GM23248 (cell line): Measurements from ENCODE around the gene AKR1B15. TPM values are rescaled to one million over a fixed set of nuclear protein-coding genes. Genes with fewer than 3 reads are reported as not detected.

Source experiments
- DNase-seq: peaks from one replicate; pipeline ENCODE4 v3.0.0-alpha.2; 2015
- H2AFZ ChIP-seq: fragments of 200-600 bp; sonication (generic); 2 replicates; pipeline ENCODE4 v1.6.1; 2016; ENCODE audit warnings: antibody characterized with exemption
- H3F3A ChIP-seq: fragments of 200-600 bp; sonication (generic); 2 replicates; pipeline ENCODE4 v1.6.1; 2016; ENCODE audit warnings: mild to moderate bottlenecking, antibody characterized with exemption, mixed run types; ENCODE audit not compliant: insufficient read depth
- H3K27ac ChIP-seq: fragments of 200-600 bp; sonication (generic); 2 replicates; pipeline ENCODE4 v1.5.1; 2016; ENCODE audit warnings: mild to moderate bottlenecking
- H3K27me3 ChIP-seq: fragments of 200-600 bp; sonication (generic); replicated peaks from 2 replicates; pipeline ENCODE4 v1.6.1; 2016; ENCODE audit warnings: mild to moderate bottlenecking; ENCODE audit not compliant: insufficient read depth
- H3K36me3 ChIP-seq: fragments of 200-600 bp; sonication (generic); 2 replicates; pipeline ENCODE4 v1.6.1; 2016; ENCODE audit warnings: low read depth, mild to moderate bottlenecking
- H3K4me1 ChIP-seq: fragments of 200-600 bp; sonication (generic); 2 replicates; pipeline ENCODE4 v1.6.1; 2016; ENCODE audit warnings: mild to moderate bottlenecking; ENCODE audit not compliant: insufficient read depth
- H3K4me2 ChIP-seq: fragments of 200-600 bp; sonication (generic); one replicate; pipeline ENCODE4 v1.6.1; 2016; ENCODE audit warnings: mild to moderate bottlenecking; ENCODE audit not compliant: unreplicated experiment
- H3K4me3 ChIP-seq: fragments of 200-600 bp; sonication (generic); 2 replicates; pipeline ENCODE4 v1.5.1; 2016; ENCODE audit warnings: mild to moderate bottlenecking
- H3K79me2 ChIP-seq: fragments of 200-600 bp; sonication (generic); 2 replicates; pipeline ENCODE4 v1.6.1; 2016; ENCODE audit warnings: mild to moderate bottlenecking; ENCODE audit not compliant: insufficient read depth
- H3K9ac ChIP-seq: fragments of 200-600 bp; sonication (generic); 2 replicates; pipeline ENCODE4 v1.6.1; 2016; ENCODE audit warnings: mild to moderate bottlenecking
- H3K9me2 ChIP-seq: fragments of 200-600 bp; sonication (generic); 2 replicates; pipeline ENCODE4 v1.6.1; 2016; ENCODE audit warnings: mixed run types, mild to moderate bottlenecking, moderate library complexity; ENCODE audit not compliant: insufficient read depth
- H3K9me3 ChIP-seq: fragments of 200-600 bp; sonication (generic); one replicate; pipeline ENCODE4 v1.6.1; 2017; ENCODE audit warnings: low read depth
- H4K20me1 ChIP-seq: fragments of 200-600 bp; sonication (generic); 2 replicates; pipeline ENCODE4 v1.6.0; 2016; ENCODE audit not compliant: insufficient read depth
- EZH2 ChIP-seq: fragments of 200-600 bp; sonication (generic); IDR thresholded peaks from 2 replicates; pipeline ENCODE4 v1.6.1; 2018; ENCODE audit warnings: antibody characterized with exemption, mild to moderate bottlenecking; ENCODE audit not compliant: insufficient read depth, poor library complexity, severe bottlenecking
- EZH2phosphoT487 ChIP-seq: fragments of 200-600 bp; sonication (generic); IDR thresholded peaks from 2 replicates; pipeline ENCODE4 v1.6.1; 2018; ENCODE audit warnings: antibody characterized with exemption, moderate library complexity, mild to moderate bottlenecking, low read depth; ENCODE audit not compliant: insufficient read depth
- WGBS, 2 experiments: methylation state at CpG; one replicate each; pipeline ENCODE4 v1.1.6; 2015 to 2017; ENCODE audit warnings: low lambda C conversion rate in 2 of 2, low coverage in 1 of 2; ENCODE audit errors: missing lambda C conversion rate in 2 of 2; 5-methylcytosine and 5-hydroxymethylcytosine counted together
- in situ Hi-C: fragments of 300-500 bp; cut with MboI; formaldehyde crosslinking; loops from 2 replicates; pipeline ENCODE4 v1.15.0; 2020
- polyA plus RNA-seq: library from polyadenylated mRNA; unstranded; fragments of >200 nt; fragmentation: Nextera tagmentation; extraction: Ambion mirVana; gene quantifications from 2 replicates; pipeline ENCODE4 v1.2.1, GENCODE V29; 2016
- total RNA-seq: library from RNA; depleted of rRNA; stranded (reverse); fragments of >200 nt; shearing (Covaris generic); gene quantifications from 2 replicates; pipeline ENCODE4 v1.2.3, GENCODE V29; 2014

The AKR1B15 gene
- total and polyA plus RNA-seq, 2 experiments from 2014 or later: not detected

GRCh38 chr7:134547397-134548054 is 1.4 kb upstream of the AKR1B15 start:
- Histone ChIP-seq H4K20me1 (no peaks in the 10 kb centered on the region), H3K4me3 (peak overlapping the region; percentile 74), H3K9me3 (no peaks in the 10 kb centered on the region), H2AFZ (peak overlapping the region; percentile 91), H3K4me1 (0 out of 2 replicates have a peak, but pooled peaks cover 3% of the 10 kb centered on the region), H3K27ac (no peak overlapping the region), H3K9me2 (no peaks in the 10 kb centered on the region), H3K9ac (peak overlapping the region; percentile 51), H3F3A (no peaks in the 10 kb centered on the region), H3K27me3 (peaks cover 20% of the 10 kb centered on the region; the same call in 1 of the 2 replicates), H3K79me2 (no peaks in the 10 kb centered on the region), H3K36me3 (no peaks in the 10 kb centered on the region), H3K4me2 (peak overlapping the region; percentile 95)
- WGBS, 2 experiments: 3 to 4% methylated on average over 16 of the region's 16 CpGs
- peak; percentile 86 for DNase-seq
- in situ Hi-C loops: no loop called here
- TF ChIP-seq EZH2 (no peak), EZH2phosphoT487 (no peak)

GRCh38 chr7:134549366-134549765 is 456 bp downstream of the AKR1B15 start:
- Histone ChIP-seq H3K79me2 (no peaks in the 10 kb centered on the region), H3K4me2 (no peak overlapping the region), H2AFZ (no peak overlapping the region), H3K9me2 (no peaks in the 10 kb centered on the region), H3K36me3 (no peaks in the 10 kb centered on the region), H3K4me3 (no peak overlapping the region), H3F3A (no peaks in the 10 kb centered on the region), H3K27ac (no peak overlapping the region), H3K9me3 (no peaks in the 10 kb centered on the region), H3K4me1 (0 out of 2 replicates have a peak, but pooled peaks cover 3% of the 10 kb centered on the region), H3K9ac (no peak overlapping the region), H4K20me1 (no peaks in the 10 kb centered on the region), H3K27me3 (peaks cover 15% of the 10 kb centered on the region; the same call in 1 of the 2 replicates)
- in situ Hi-C loops: no loop called here
- WGBS, 2 experiments: 81 to 82% methylated on average over 8 of the region's 8 CpGs
- no peak for DNase-seq
- TF ChIP-seq EZH2: no peak
- no peak for TF ChIP-seq EZH2phosphoT487

- no peak overlapping the region for H3K27ac ChIP-seq
- H2AFZ ChIP-seq: no peak overlapping the region
- TF ChIP-seq EZH2 (no peak), EZH2phosphoT487 (no peak)
- H3K9me2 ChIP-seq: no peaks in the 10 kb centered on the region
- H3F3A ChIP-seq: no peaks in the 10 kb centered on the region
- no peak overlapping the region for H3K4me2 ChIP-seq
- H3K36me3 ChIP-seq: no peaks in the 10 kb centered on the region
- DNase-seq: peak; percentile 6
- in situ Hi-C loops: no loop called here
- no peaks in the 10 kb centered on the region for H3K9me3 ChIP-seq
- H3K27me3 ChIP-seq: peaks cover 6% of the 10 kb centered on the region; the same call in 1 of the 2 replicates
- 71 to 73% methylated on average over 7 of the region's 7 CpGs for WGBS, 2 experiments
- H3K4me1 ChIP-seq: 0 out of 2 replicates have a peak, but pooled peaks cover 3% of the 10 kb centered on the region
- H3K4me3 ChIP-seq: no peak overlapping the region
- H3K79me2 ChIP-seq: no peaks in the 10 kb centered on the region
- no peaks in the 10 kb centered on the region for H4K20me1 ChIP-seq
- H3K9ac ChIP-seq: no peak overlapping the region
Measured at GRCh38 chr7:134552105-134552504, 3.2 kb downstream of the AKR1B15 start.

- TF ChIP-seq EZH2 (no peak), EZH2phosphoT487 (no peak)
- Histone ChIP-seq H3K79me2 (no peaks in the 10 kb centered on the region), H3K4me3 (no peak overlapping the region), H3K4me2 (no peak overlapping the region), H3K9me3 (no peaks in the 10 kb centered on the region), H2AFZ (no peak overlapping the region), H3F3A (no peaks in the 10 kb centered on the region), H3K27me3 (peaks cover 19% of the 10 kb centered on the region), H4K20me1 (no peaks in the 10 kb centered on the region), H3K27ac (no peak overlapping the region), H3K36me3 (no peaks in the 10 kb centered on the region), H3K9me2 (no peaks in the 10 kb centered on the region), H3K4me1 (no peaks in the 10 kb centered on the region), H3K9ac (no peak overlapping the region)
- WGBS, 2 experiments: 63 to 67% methylated on average over 4 of the region's 4 CpGs
- peak; percentile 7 for DNase-seq
- in situ Hi-C loops: no loop called here
Measured at GRCh38 chr7:134553976-134554375, 5.1 kb downstream of the AKR1B15 start.
